ENCODE data around the gene BBS2.

DNA sequence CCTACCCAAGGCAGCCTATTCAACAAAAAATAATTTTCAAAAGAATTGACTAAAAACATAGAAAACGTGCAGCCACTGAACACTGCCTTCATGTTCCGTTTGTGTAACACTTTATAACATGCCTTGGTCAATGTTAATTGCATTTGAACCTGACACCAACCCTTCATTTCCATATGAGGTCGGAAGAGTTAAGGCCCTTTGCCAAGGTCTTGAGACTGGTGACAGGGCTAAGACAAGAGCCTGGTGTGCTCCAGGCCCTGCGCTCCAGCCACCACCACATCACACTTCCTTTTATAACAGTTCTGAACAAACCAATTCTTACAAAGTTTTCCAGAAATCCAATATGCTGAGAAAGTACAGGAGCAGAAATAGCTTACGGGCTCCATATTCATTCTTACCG, 4.2 kb downstream of the BBS2 start:
- TF ChIP-seq USF2 (IDR thresholded peaks at IDR 0.05; ENCODE audit: low read depth, low read length) (no peak), BHLHE40 (IDR thresholded peaks at IDR 0.05; ENCODE audit: low read depth, low read length) (no peak), RCOR1 (IDR thresholded peaks at IDR 0.05; ENCODE audit: insufficient replicate concordance, low read length) (no peak), MAZ (IDR thresholded peaks at IDR 0.05; ENCODE audit: borderline replicate concordance, low read depth, low read length) (no peak), POLR2A (IDR thresholded peaks at IDR 0.05; ENCODE audit: low read depth, low read length) (no peak), RAD21 (IDR thresholded peaks at IDR 0.05; ENCODE audit: low read length) (no peak), MXI1 (IDR thresholded peaks at IDR 0.05; ENCODE audit: borderline replicate concordance, low read depth, low read length) (no peak), FOS (IDR thresholded peaks at IDR 0.05; ENCODE audit: low read depth, low read length) (no peak), RFX5 (IDR thresholded peaks at IDR 0.05; ENCODE audit: low read depth, low read length) (no peak), CHD1 (IDR thresholded peaks at IDR 0.05; ENCODE audit: low read depth, low read length) (no peak), CEBPB (IDR thresholded peaks at IDR 0.05; ENCODE audit: low read depth, low read length) (no peak), SMC3 (IDR thresholded peaks at IDR 0.05; ENCODE audit: low read depth, low read length) (no peak), MAFK (IDR thresholded peaks at IDR 0.05; ENCODE audit: low read depth, low read length) (no peak)
- TF ChIP-seq, protein P1, sequence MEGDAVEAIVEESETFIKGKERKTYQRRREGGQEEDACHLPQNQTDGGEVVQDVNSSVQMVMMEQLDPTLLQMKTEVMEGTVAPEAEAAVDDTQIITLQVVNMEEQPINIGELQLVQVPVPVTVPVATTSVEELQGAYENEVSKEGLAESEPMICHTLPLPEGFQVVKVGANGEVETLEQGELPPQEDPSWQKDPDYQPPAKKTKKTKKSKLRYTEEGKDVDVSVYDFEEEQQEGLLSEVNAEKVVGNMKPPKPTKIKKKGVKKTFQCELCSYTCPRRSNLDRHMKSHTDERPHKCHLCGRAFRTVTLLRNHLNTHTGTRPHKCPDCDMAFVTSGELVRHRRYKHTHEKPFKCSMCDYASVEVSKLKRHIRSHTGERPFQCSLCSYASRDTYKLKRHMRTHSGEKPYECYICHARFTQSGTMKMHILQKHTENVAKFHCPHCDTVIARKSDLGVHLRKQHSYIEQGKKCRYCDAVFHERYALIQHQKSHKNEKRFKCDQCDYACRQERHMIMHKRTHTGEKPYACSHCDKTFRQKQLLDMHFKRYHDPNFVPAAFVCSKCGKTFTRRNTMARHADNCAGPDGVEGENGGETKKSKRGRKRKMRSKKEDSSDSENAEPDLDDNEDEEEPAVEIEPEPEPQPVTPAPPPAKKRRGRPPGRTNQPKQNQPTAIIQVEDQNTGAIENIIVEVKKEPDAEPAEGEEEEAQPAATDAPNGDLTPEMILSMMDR (conservative IDR thresholded peaks at IDR 0.05; ENCODE audit: low read depth, low read length), result no peak
